Keratinocyte (primary cell): ENCODE results near the gene ITSN1. TPM values are rescaled to one million over a fixed set of nuclear protein-coding genes. Genes with fewer than 3 reads are reported as not detected.
"Not testable (repeated sequence)": the region's sequence is repeated elsewhere in the genome, so short reads cannot be mapped to it uniquely, and the experiment has no call there.

Experiments
- DNase-seq: peaks from one replicate; pipeline ENCODE4 v3.0.0-alpha.2; 2011; ENCODE audit warnings: low read depth, missing footprints, low spot score
- FAIRE-seq: peaks from 2 replicates; lab custom pipeline; 2011; peaks lifted over from hg19 to GRCh38; lab: Jason Lieb, UNC
- H2AFZ ChIP-seq: 2 replicates; pipeline ENCODE4 v1.6.0; 2012; ENCODE audit warnings: low read length, control low read depth, inconsistent platforms; ENCODE audit not compliant: control insufficient read depth
- H3K27ac ChIP-seq: 2 replicates; pipeline ENCODE4 v1.5.1; 2011; ENCODE audit warnings: low read length; ENCODE audit not compliant: control insufficient read depth, insufficient read depth
- H3K27me3 ChIP-seq: 3 replicates; pipeline ENCODE4 v1.6.0; 2011; ENCODE audit warnings: low read length; ENCODE audit not compliant: control insufficient read depth, insufficient read depth; ENCODE audit errors: extremely low read depth
- H3K36me3 ChIP-seq, 2 experiments: 2 replicates in 1 of 2; 3 replicates in 1 of 2; pipeline ENCODE4 v1.5.1; 2011; ENCODE audit warnings: low read length in 2 of 2, mild to moderate bottlenecking in 1 of 2; ENCODE audit not compliant: control insufficient read depth in 2 of 2, insufficient read depth in 2 of 2; ENCODE audit errors: extremely low read depth in 1 of 2
- H3K4me1 ChIP-seq: 3 replicates; pipeline ENCODE4 v1.5.1; 2011; ENCODE audit warnings: low read length; ENCODE audit not compliant: control insufficient read depth, insufficient read depth; ENCODE audit errors: extremely low read depth
- H3K4me2 ChIP-seq: 3 replicates; pipeline ENCODE4 v1.6.0; 2011; ENCODE audit warnings: low read depth, low read length; ENCODE audit not compliant: control insufficient read depth, insufficient read depth; ENCODE audit errors: extremely low read depth
- H3K4me3 ChIP-seq, 3 experiments: fragments of 200-600 bp in 1 of 3; sonication (generic) in 1 of 3; 2 replicates in 2 of 3; 3 replicates in 1 of 3; pipeline ENCODE4 v1.5.1; 2011 to 2016; ENCODE audit warnings: low read length in 3 of 3, mild to moderate bottlenecking in 3 of 3, control low read depth in 2 of 3, inconsistent platforms in 1 of 3, low read depth in 1 of 3, mixed read lengths in 1 of 3, mixed run types in 1 of 3, moderate library complexity in 1 of 3; ENCODE audit not compliant: control insufficient read depth in 2 of 3, insufficient read depth in 2 of 3; ENCODE audit errors: extremely low read depth in 1 of 3
- H3K79me2 ChIP-seq: 2 replicates; pipeline ENCODE4 v1.6.0; 2012; ENCODE audit warnings: low read length; ENCODE audit not compliant: control insufficient read depth, insufficient read depth
- H3K9ac ChIP-seq: 3 replicates; pipeline ENCODE4 v1.6.0; 2011; ENCODE audit warnings: low read length; ENCODE audit not compliant: control insufficient read depth, insufficient read depth; ENCODE audit errors: extremely low read depth
- H3K9me1 ChIP-seq: 3 replicates; pipeline ENCODE4 v1.6.0; 2011; ENCODE audit warnings: low read length; ENCODE audit not compliant: control insufficient read depth, insufficient read depth; ENCODE audit errors: extremely low read depth
- H3K9me3 ChIP-seq: 2 replicates; pipeline ENCODE4 v1.5.1; 2012; ENCODE audit warnings: low read depth, low read length; ENCODE audit not compliant: control insufficient read depth
- H4K20me1 ChIP-seq: 3 replicates; pipeline ENCODE4 v1.6.0; 2011; ENCODE audit warnings: low read length; ENCODE audit not compliant: control insufficient read depth, insufficient read depth; ENCODE audit errors: extremely low read depth
- CTCF ChIP-seq, 3 experiments: IDR thresholded peaks in 1 of 3; conservative IDR thresholded peaks in 1 of 3; optimal IDR thresholded peaks in 1 of 3; 2 replicates in 2 of 3; 3 replicates in 1 of 3; pipeline versions ENCODE3 to v1.5.1; 2011; ENCODE audit warnings: low read length in 3 of 3, mild to moderate bottlenecking in 3 of 3, moderate library complexity in 2 of 3, control low read depth in 1 of 3, inconsistent platforms in 1 of 3; ENCODE audit not compliant: insufficient read depth in 2 of 3; ENCODE audit errors: extremely low read depth in 1 of 3
- EZH2 ChIP-seq: IDR thresholded peaks from one replicate; pipeline ENCODE4 v1.6.1; 2012; ENCODE audit warnings: inconsistent platforms, mild to moderate bottlenecking, low read length, moderate library complexity
- dilution Hi-C: fragments of 300-500 bp; cut with MboI; formaldehyde crosslinking; loops from one replicate; pipeline ENCODE4 v1.7.0; 2020; ENCODE audit warnings: low sequenced_read_pairs; ENCODE audit not compliant: extremely low pct_ligation_motif_present
- polyA plus RNA-seq, 5 experiments: library from polyadenylated mRNA; depleted of rRNA in 3 of 5; stranded (reverse) in 3 of 5; stranded (forward) in 1 of 5; unstranded in 1 of 5; fragments of >200 nt; gene quantifications; 1 replicate in 1 of 5; 2 replicates in 3 of 5; 3 replicates in 1 of 5; pipeline versions ENCODE4 v1.2.1 to v1.2.3, GENCODE V29; 2011 to 2012; ENCODE audit warnings: missing spikeins in 2 of 5, low read depth in 1 of 5, low replicate concordance in 1 of 5

The ITSN1 gene
- polyA plus RNA-seq, 1 donor (not counting 4 experiments of a cell fraction or from before 2014, with no cell fraction given), result 34.3 TPM

GRCh38 chr21:33622253-33622652, 20.0 kb upstream of the ITSN1 start:
- Histone ChIP-seq H3K9me1 (no peaks in the 10 kb centered on the region), H3K4me3 (no peak overlapping the region), H3K4me1 (no peaks in the 10 kb centered on the region), H3K36me3 (peaks cover 0 to 2% of the 10 kb centered on the region in 2 experiments), H3K4me2 (no peak overlapping the region), H4K20me1 (no peaks in the 10 kb centered on the region), H2AFZ (no peak overlapping the region), H3K9ac (no peak overlapping the region), H3K27ac (no peak overlapping the region), H3K9me3 (no peaks in the 10 kb centered on the region), H3K27me3 (no peaks in the 10 kb centered on the region), H3K79me2 (peaks cover 3% of the 10 kb centered on the region)
- dilution Hi-C loops, result no loop called here
- FAIRE-seq (no peak), DNase-seq (no peak)
- no peak for TF ChIP-seq CTCF (optimal IDR thresholded peaks at IDR 0.05 in 1 of 3, IDR thresholded peaks at IDR 0.05 in 1 of 3, conservative IDR thresholded peaks at IDR 0.05 in 1 of 3; ENCODE audit: extremely low read depth in 1 of 3, insufficient read depth in 2 of 3, low read length in 3 of 3)
- TF ChIP-seq EZH2, result no peak

GRCh38 chr21:33626151-33626550, 16.1 kb upstream of the ITSN1 start:
- H3K4me3 ChIP-seq, H3K36me3 ChIP-seq, H2AFZ ChIP-seq, FAIRE-seq, DNase-seq, H3K9me3 ChIP-seq, H3K27ac ChIP-seq, H3K4me2 ChIP-seq, H4K20me1 ChIP-seq, H3K4me1 ChIP-seq, H3K27me3 ChIP-seq, H3K9me1 ChIP-seq, H3K9ac ChIP-seq, dilution Hi-C loops, H3K79me2 ChIP-seq: not testable (repeated sequence)

GRCh38 chr21:33634254-33634653, 8.0 kb upstream of the ITSN1 start:
- H3K4me2 ChIP-seq, result no peak overlapping the region
- no peak overlapping the region for H3K9ac ChIP-seq
- dilution Hi-C loops, result no loop called here
- no peaks in the 10 kb centered on the region for H4K20me1 ChIP-seq
- peaks cover 26% of the 10 kb centered on the region for H3K79me2 ChIP-seq
- H3K4me3 ChIP-seq, result no peak overlapping the region
- no peak for TF ChIP-seq EZH2
- TF ChIP-seq CTCF (optimal IDR thresholded peaks at IDR 0.05 in 1 of 3, IDR thresholded peaks at IDR 0.05 in 1 of 3, conservative IDR thresholded peaks at IDR 0.05 in 1 of 3; ENCODE audit: extremely low read depth in 1 of 3, insufficient read depth in 2 of 3, low read length in 3 of 3), result no peak
- no peaks in the 10 kb centered on the region for H3K36me3 ChIP-seq
- no peaks in the 10 kb centered on the region for H3K9me3 ChIP-seq
- H2AFZ ChIP-seq, result no peak overlapping the region
- H3K4me1 ChIP-seq, result no peaks in the 10 kb centered on the region
- H3K27ac ChIP-seq, result no peak overlapping the region
- H3K9me1 ChIP-seq, result no peaks in the 10 kb centered on the region
- H3K27me3 ChIP-seq, result no peaks in the 10 kb centered on the region
- DNase-seq, result no peak
- FAIRE-seq, result no peak
